K562 (cell line): ENCODE measurements around the gene HOMEZ. TPM values are rescaled to one million over a fixed set of nuclear protein-coding genes. Genes with fewer than 3 reads are reported as not detected.

Experiments
- ATF1 ChIP-seq, 2 experiments: fragments of 450-650 bp in 1 of 2; IDR thresholded peaks; 2 replicates each; pipeline ENCODE4 v1.6.1; 2016; ENCODE audit warnings: missing compliant biosample characterization in 1 of 2, missing genetic modification characterization in 1 of 2
- BRF2 ChIP-seq: IDR thresholded peaks from 3 replicates; pipeline ENCODE4 v1.6.1; 2011; ENCODE audit warnings: borderline replicate concordance, mild to moderate bottlenecking; ENCODE audit not compliant: insufficient read length, insufficient read depth
- CTBP1 ChIP-seq: fragments of 450-650 bp; IDR thresholded peaks from 2 replicates; pipeline ENCODE4 v1.6.1; 2016; ENCODE audit warnings: borderline replicate concordance
- KHSRP ChIP-seq: fragments of 450-650 bp; IDR thresholded peaks from 2 replicates; pipeline ENCODE4 v1.6.1; 2017
- MTA1 ChIP-seq: fragments of 450-650 bp; IDR thresholded peaks from 2 replicates; pipeline ENCODE4 v1.6.1; 2017; ENCODE audit warnings: borderline replicate concordance
- RAD21 ChIP-seq, 2 experiments: fragments of 250-450 bp in 1 of 2; fragments of 450-650 bp in 1 of 2; sonication (Bioruptor Pico) in 1 of 2; formaldehyde crosslinking in 1 of 2; IDR thresholded peaks in 1 of 2; conservative IDR thresholded peaks in 1 of 2; 2 replicates each; pipeline versions ENCODE4 v1.4.0 to v1.8.0; 2020 to 2022; ENCODE audit warnings: mild to moderate bottlenecking in 2 of 2, moderate library complexity in 1 of 2
- RB1 ChIP-seq: fragments of 450-650 bp; IDR thresholded peaks from 2 replicates; pipeline ENCODE4 v1.6.1; 2017; ENCODE audit warnings: low read depth, mild to moderate bottlenecking
- SIN3A ChIP-seq, 2 experiments: fragments of 150-350 bp in 1 of 2; IDR thresholded peaks; 2 replicates each; pipeline ENCODE4 v1.6.1; 2011 to 2016; ENCODE audit warnings: borderline replicate concordance in 2 of 2, low read depth in 2 of 2, low read length in 2 of 2, mild to moderate bottlenecking in 2 of 2, moderate library complexity in 2 of 2; ENCODE audit not compliant: control insufficient read depth in 1 of 2
- SIRT6 ChIP-seq: IDR thresholded peaks from one replicate; pipeline ENCODE4 v1.6.1; 2012; ENCODE audit warnings: low read depth, mild to moderate bottlenecking, control low read depth, inconsistent platforms, low read length, moderate library complexity
- SMAD3 ChIP-seq: fragments of 450-650 bp; formaldehyde crosslinking; conservative IDR thresholded peaks from 2 replicates; pipeline ENCODE4 v1.4.0; 2020; ENCODE audit warnings: mild to moderate bottlenecking
- SREBF1 ChIP-seq: fragments of 150-350 bp; IDR thresholded peaks from 2 replicates; pipeline ENCODE4 v1.6.1; 2014; ENCODE audit warnings: antibody characterized with exemption, low read depth, low read length, borderline replicate concordance
- ZKSCAN3 ChIP-seq: fragments of 250-450 bp; sonication (Bioruptor Pico); IDR thresholded peaks from 2 replicates; pipeline ENCODE4 v1.4.0; 2020
- ZNF197 ChIP-seq: fragments of 200-800 bp; sonication (Bioruptor generic); IDR thresholded peaks from 2 replicates; pipeline ENCODE4 v1.6.1; 2016; ENCODE audit warnings: low read depth, missing genetic modification characterization, missing compliant biosample characterization
- ZNF263 ChIP-seq: sonication (generic); formaldehyde crosslinking; IDR thresholded peaks from 2 replicates; pipeline ENCODE4 v1.8.0; 2022; ENCODE audit warnings: mild to moderate bottlenecking, missing genetic modification reagents, borderline replicate concordance
- ZNF324 ChIP-seq: fragments of 250-450 bp; sonication (Bioruptor Pico); IDR thresholded peaks from 2 replicates; pipeline ENCODE4 v1.4.0; 2020; ENCODE audit warnings: mild to moderate bottlenecking
- ZSCAN32 ChIP-seq: fragments of 450-650 bp; formaldehyde crosslinking; IDR thresholded peaks from 2 replicates; pipeline ENCODE4 v1.4.0; 2020; ENCODE audit warnings: mild to moderate bottlenecking, moderate library complexity
- polyA plus RNA-seq, 8 experiments: library from polyadenylated mRNA; depleted of rRNA in 4 of 8; stranded (reverse) in 5 of 8; unstranded in 3 of 8; fragments of >200 nt; fragmentation: Nextera tagmentation in 2 of 8; fragmentation: Illumina TruSeq in 1 of 8; extraction: Ambion mirVana in 2 of 8; extraction: Trizol in 1 of 8; gene quantifications; 2 replicates each; pipeline versions ENCODE4 v1.2.1 to v1.2.3, GENCODE V29; 2011 to 2014; ENCODE audit warnings: inconsistent platforms in 1 of 8, missing spikeins in 1 of 8
- total RNA-seq, 7 experiments: library from RNA; depleted of rRNA in 6 of 7; stranded (reverse); fragments of >200 nt in 6 of 7; fragmentation: Illumina TruSeq in 2 of 7; extraction: Trizol in 2 of 7; gene quantifications; 2 replicates each; pipeline versions ENCODE4 v1.2.1 to v1.2.3, GENCODE V29; 2011 to 2021; ENCODE audit warnings: low replicate concordance in 1 of 7
- TF ChIP-seq, protein P1 (sequence below): IDR thresholded peaks from 2 replicates; pipeline ENCODE4 v1.6.1; 2014; ENCODE audit warnings: antibody characterized with exemption
- TF ChIP-seq, protein P2 (sequence below), 3 experiments: fragments of 200-800 bp in 1 of 3; fragments of 250-450 bp in 1 of 3; fragments of 450-650 bp in 1 of 3; sonication (Bioruptor Pico) in 1 of 3; sonication (Bioruptor generic) in 1 of 3; formaldehyde crosslinking in 1 of 3; IDR thresholded peaks; 2 replicates each; pipeline versions ENCODE4 v1.6.1 to v1.8.0; 2016 to 2022; ENCODE audit warnings: mild to moderate bottlenecking in 2 of 3, missing genetic modification characterization in 2 of 3, missing compliant biosample characterization in 1 of 3, moderate library complexity in 1 of 3

HOMEZ gene
- total and polyA plus RNA-seq, 9 of the 15 experiments (the other 6 are each of a cell fraction or from before 2014, with no cell fraction given): 3.0 to 30.2 (median 16.9) TPM

DNA sequence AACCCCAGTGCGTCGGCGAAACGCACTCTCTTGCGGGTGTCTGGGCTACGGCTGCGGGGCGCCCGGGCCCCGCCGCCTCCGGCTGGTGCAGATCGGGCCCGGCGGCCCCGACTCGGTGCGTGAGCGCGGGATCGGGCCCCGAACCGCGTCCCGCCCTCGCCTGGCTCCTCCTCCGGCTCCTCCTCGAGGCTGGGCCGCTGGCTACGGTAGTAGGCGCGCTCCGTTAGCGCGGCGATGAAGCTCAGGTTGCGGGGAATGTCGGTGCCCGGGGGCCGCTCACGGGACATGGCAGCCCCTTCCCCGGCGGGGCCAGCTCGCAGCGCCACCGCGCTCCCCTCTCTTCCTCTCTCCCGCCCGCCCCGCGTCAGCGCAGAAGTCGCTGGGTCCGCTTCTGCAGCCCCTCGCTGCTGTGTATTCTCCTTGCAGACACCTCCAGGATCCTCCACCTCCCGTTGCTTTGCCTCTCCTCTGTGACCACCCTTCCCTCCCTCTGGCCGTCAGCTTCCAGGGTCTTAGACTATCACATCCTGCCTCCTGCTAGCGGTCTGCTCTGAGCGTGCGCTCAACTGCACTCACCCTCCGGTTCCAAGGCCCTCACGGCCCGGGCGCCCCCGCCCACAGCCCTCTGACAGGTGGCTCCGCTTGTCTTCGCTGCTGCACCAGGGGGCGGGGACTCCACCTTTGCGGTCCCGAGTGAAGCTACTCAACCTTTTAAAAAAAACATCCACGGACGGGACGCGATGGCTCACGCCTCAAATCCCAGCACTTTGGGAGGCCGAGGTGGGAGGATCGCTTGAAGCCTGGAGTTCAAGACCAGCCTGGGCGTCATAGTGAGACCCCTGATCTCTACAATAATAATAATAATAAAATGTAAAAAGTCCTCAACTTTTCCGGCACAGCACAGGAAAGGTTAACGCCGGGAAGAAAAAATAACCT lies 16.6 kb upstream of the HOMEZ start, which contains the start of gene PPP1R3E (continued):
- TF ChIP-seq SIN3A (IDR thresholded peaks at IDR 0.05; ENCODE audit: borderline replicate concordance in 2 of 2, control insufficient read depth in 1 of 2, low read depth in 2 of 2, low read length in 2 of 2) (peak; percentile 5 to 26; a peak in 2 of 4 replicates), BRF2 (no peak), RB1 (peak; percentile 73; the same call in 1 of the 2 replicates), ZNF324 (CRISPR knock-in tag) (no peak), ZNF263 (CRISPR knock-in tag) (0 out of 2 replicates have a peak, but pooled peaks have one; percentile 36), MTA1 (peak; percentile 35; the same call in 1 of the 2 replicates), SREBF1 (no peak), ZSCAN32 (no peak), ZNF197 (CRISPR knock-in tag) (no peak), CTBP1 (0 out of 2 replicates have a peak, but pooled peaks have one; percentile 9), RAD21 (CRISPR knock-in tag; conservative IDR thresholded peaks at IDR 0.05 in 1 of 2, IDR thresholded peaks at IDR 0.05 in 1 of 2) (no peak), ZKSCAN3 (CRISPR knock-in tag) (no peak), KHSRP (no peak), ATF1 (CRISPR knock-in tag; IDR thresholded peaks at IDR 0.05) (no peak), ATF1 (tag; IDR thresholded peaks at IDR 0.05) (no peak), SMAD3 (CRISPR knock-in tag) (no peak), SIRT6 (no peak)
- TF ChIP-seq, protein P1, sequence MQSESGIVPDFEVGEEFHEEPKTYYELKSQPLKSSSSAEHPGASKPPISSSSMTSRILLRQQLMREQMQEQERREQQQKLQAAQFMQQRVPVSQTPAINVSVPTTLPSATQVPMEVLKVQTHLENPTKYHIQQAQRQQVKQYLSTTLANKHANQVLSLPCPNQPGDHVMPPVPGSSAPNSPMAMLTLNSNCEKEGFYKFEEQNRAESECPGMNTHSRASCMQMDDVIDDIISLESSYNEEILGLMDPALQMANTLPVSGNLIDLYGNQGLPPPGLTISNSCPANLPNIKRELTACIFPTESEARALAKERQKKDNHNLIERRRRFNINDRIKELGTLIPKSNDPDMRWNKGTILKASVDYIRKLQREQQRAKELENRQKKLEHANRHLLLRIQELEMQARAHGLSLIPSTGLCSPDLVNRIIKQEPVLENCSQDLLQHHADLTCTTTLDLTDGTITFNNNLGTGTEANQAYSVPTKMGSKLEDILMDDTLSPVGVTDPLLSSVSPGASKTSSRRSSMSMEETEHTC: no peak
- TF ChIP-seq, protein P2, sequence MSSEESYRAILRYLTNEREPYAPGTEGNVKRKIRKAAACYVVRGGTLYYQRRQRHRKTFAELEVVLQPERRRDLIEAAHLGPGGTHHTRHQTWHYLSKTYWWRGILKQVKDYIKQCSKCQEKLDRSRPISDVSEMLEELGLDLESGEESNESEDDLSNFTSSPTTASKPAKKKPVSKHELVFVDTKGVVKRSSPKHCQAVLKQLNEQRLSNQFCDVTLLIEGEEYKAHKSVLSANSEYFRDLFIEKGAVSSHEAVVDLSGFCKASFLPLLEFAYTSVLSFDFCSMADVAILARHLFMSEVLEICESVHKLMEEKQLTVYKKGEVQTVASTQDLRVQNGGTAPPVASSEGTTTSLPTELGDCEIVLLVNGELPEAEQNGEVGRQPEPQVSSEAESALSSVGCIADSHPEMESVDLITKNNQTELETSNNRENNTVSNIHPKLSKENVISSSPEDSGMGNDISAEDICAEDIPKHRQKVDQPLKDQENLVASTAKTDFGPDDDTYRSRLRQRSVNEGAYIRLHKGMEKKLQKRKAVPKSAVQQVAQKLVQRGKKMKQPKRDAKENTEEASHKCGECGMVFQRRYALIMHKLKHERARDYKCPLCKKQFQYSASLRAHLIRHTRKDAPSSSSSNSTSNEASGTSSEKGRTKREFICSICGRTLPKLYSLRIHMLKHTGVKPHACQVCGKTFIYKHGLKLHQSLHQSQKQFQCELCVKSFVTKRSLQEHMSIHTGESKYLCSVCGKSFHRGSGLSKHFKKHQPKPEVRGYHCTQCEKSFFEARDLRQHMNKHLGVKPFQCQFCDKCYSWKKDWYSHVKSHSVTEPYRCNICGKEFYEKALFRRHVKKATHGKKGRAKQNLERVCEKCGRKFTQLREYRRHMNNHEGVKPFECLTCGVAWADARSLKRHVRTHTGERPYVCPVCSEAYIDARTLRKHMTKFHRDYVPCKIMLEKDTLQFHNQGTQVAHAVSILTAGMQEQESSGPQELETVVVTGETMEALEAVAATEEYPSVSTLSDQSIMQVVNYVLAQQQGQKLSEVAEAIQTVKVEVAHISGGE (CRISPR knock-in tag; IDR thresholded peaks at IDR 0.05): peak in 1 of 3 experiments; percentile 44; a peak in 1 of 6 replicates
